ENCODE measurements around the gene MFNG. TPM values are rescaled to one million over a fixed set of nuclear protein-coding genes. Genes with fewer than 3 reads are reported as not detected.
"Not testable (repeated sequence)": the region's sequence is repeated elsewhere in the genome, so short reads cannot be mapped to it uniquely, and the experiment has no call there.

Gene MFNG, protein sequence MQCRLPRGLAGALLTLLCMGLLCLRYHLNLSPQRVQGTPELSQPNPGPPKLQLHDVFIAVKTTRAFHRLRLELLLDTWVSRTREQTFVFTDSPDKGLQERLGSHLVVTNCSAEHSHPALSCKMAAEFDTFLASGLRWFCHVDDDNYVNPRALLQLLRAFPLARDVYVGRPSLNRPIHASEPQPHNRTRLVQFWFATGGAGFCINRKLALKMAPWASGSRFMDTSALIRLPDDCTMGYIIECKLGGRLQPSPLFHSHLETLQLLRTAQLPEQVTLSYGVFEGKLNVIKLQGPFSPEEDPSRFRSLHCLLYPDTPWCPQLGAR
- 97.7 and 197 TPM in 2 replicates for total RNA-seq

- peak in 1 of 2 donors; percentile 76 for DNase-seq (ENCODE audit: low read depth in 2 of 2)
Observed at GRCh38 chr22:37486224-37486845, at the start of gene MFNG. Gene MFNG (minus strand): TSS chr22:37486384. CDS start chr22:37486177, 207 bp downstream.

- DNase-seq (ENCODE audit: low read depth in 2 of 2) = no peak
Observed at GRCh38 chr22:37535159-37535558, 49.0 kb upstream of the MFNG start.

- DNase-seq (ENCODE audit: low read depth in 2 of 2) = no peak
Observed at GRCh38 chr22:37534445-37534844, 48.3 kb upstream of the MFNG start.

DNA sequence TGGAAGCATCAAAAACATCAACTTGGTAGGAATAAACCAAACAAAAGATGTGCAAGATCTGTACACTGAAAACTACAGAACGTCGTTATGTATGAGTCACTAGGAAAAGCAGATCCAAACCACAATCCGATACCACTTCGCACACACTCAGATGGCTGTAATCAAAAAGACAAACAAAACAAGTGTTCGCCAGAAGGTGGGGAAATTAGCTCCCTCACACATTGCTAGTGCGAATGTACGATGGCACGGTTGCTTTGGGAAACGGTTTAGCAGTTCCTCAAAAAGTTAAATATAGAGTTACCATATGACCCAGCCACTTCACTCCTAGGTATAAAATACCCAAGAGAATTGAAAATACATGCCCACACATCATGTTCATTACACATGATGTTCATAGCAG is 47.8 kb upstream of the MFNG start:
- DNase-seq (ENCODE audit: low read depth in 2 of 2) = peak in 1 of 2 donors; percentile 61

GRCh38 chr22:37529652-37530345 is 43.6 kb upstream of the MFNG start:
- no peak for DNase-seq (ENCODE audit: low read depth in 2 of 2)

DNA sequence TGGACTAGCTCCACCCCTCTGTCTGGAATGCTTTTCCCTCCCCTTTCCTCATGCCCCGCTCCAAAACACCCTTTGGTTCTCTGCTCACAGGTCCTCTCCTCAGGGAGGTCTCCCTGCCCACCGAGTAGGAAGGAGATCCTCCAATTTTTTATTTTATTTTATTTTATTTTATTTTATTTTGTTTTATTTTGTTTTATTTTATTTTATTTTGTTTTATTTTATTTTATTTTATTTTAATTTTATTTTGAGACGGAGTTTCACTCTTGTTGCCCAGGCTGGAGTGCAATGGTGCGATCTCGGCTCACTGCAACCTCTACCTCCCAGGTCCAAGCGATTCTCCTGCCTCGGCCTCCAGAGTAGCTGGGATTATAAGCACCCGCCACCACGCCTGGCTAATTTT is 41.8 kb upstream of the MFNG start:
- DNase-seq (ENCODE audit: low read depth in 2 of 2) = not testable (repeated sequence)

DNA sequence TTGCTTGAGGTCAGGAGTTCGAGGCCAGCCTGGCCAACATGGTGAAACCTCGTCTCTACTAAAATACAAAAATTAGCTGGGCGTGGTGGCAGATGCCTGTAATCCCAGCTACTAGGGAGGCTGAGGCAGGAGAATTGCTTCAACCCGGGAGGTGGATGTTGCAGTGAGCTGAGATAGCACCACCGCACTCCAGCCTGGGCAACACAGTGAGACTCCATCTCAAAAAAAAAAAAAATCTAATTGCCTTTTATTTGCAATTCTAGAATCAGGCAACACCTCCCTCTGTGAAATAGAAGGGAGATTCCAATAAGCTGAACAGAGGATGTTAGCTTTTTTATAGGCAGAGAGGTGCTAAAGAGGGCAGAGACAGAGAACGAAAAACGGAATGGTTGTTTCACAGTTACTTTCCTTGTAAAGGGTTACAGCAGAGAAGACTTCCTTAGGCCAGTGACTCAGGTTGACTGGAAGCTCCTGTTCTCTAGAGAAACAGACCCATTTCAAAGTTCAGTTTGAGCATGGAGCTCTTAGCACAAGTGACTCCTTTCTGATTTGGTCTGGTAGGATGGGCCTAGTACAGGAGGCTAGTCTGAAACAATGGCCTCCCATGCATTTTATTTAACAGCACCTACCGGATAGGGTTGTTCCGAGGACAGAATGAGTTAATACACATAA is 41.0 kb upstream of the MFNG start:
- not testable (repeated sequence) for DNase-seq (ENCODE audit: low read depth in 2 of 2)

GRCh38 chr22:37526376-37526775 is 40.2 kb upstream of the MFNG start:
- peak in 1 of 2 donors; percentile 31 for DNase-seq (ENCODE audit: low read depth in 2 of 2)

GRCh38 chr22:37525746-37526350 is 39.7 kb upstream of the MFNG start:
- DNase-seq (ENCODE audit: low read depth in 2 of 2) = no peak

- DNase-seq (ENCODE audit: low read depth in 2 of 2) = peak in 1 of 2 donors; percentile 83
Observed at GRCh38 chr22:37525073-37525745, 39.0 kb upstream of the MFNG start.

GRCh38 chr22:37522482-37522881 is 36.3 kb upstream of the MFNG start:
- DNase-seq (ENCODE audit: low read depth in 2 of 2) = no peak

DNA sequence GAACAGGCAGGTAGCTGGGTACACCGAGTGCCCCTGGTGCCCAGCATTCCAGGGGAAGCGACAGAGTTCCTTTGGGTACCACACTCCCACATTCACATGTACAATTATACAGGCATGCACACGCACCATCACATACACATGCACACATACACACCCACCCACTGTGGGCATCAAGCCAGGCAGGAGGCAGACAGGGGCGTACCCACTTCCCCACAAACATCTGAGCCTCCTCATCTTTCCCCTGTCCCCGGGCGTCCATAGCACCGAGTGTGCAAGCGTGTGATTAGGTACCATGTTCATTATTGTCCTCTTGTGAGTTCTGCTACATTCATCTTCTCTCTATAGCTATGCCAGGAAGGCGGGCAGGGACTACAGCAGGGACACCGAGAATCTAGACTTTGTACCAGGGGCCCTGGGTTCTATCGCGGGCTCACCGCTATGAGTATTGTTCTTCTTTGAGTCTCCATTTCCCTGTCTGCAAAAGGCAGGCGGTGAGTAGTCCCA is 35.1 kb upstream of the MFNG start:
- DNase-seq (ENCODE audit: low read depth in 2 of 2) = no peak

DNA sequence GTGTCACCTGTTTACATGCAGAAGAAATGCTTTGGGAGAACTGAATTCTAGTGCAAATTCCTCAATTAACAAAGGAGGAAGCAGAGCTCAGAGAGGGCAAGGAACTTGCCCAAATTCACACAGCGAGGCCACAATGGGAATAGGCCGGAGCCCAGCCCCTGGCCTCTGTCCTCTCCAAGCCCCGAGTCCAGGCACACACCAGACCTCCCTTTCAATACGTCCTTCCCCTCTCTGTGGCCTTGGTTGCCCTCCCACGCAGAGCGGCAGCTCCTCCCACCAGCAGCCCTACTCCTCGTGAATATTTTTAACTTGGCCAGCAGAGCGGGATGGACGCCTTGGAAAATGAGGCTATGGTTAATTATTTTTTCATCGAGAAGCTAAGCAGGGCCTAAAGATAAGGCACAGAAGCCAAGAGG is 34.6 kb upstream of the MFNG start:
- DNase-seq (ENCODE audit: low read depth in 2 of 2) = no peak

GRCh38 chr22:37519268-37520195 is 33.3 kb upstream of the MFNG start, which contains the start of gene CARD10:
Gene CARD10 (minus strand): TSS chr22:37519415. CDS start chr22:37519200, 215 bp downstream.
- peak in 1 of 2 donors; percentile 73 for DNase-seq (ENCODE audit: low read depth in 2 of 2)

- no peak for DNase-seq (ENCODE audit: low read depth in 2 of 2)
Observed at GRCh38 chr22:37518509-37519267, 32.5 kb upstream of the MFNG start.

- no peak for DNase-seq (ENCODE audit: low read depth in 2 of 2)
Observed at GRCh38 chr22:37517826-37518450, 31.8 kb upstream of the MFNG start.

DNA sequence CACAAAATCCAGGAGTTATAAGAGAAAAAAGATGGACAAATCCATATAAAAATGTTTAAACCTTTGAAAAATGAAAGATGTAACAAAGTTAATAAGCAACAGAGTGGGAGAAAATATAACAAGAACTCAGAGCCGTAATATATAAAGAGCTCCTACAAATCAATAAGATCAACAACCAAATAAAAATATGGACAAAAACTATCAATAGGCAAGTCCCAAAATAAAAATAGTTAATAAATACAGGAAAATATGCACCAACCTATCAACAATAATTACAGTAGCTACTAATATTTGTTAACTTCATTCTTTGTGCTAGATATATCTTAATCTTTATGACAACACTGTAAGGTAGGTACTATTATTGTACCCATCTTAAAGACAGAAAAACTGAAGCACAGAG is 30.3 kb upstream of the MFNG start:
- no peak for DNase-seq (ENCODE audit: low read depth in 2 of 2)

DNA sequence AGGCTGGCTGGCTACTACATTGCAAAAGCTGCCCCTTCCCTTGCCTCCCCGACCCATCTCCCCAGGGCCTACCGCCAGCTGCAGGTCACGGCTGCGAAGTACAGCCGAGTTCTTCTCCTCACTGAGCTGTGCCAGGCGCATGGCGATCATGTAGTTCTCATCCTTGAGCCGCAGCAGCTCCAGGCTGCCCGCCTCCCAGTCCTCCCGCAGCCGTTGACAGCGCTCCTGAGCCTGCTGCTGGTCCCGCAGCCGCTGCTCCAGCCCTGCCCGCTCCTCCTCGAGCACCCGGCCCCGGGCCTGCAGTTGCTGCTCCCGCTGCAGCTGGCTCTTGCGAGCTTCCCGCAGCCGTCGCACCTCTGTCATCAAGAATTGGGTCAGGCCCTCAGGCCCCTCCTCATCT is 29.7 kb upstream of the MFNG start:
- DNase-seq (ENCODE audit: low read depth in 2 of 2) = no peak
